Adrenal gland (tissue), 12 donors: ENCODE results near the gene KIF16B. TPM values are rescaled to one million over a fixed set of nuclear protein-coding genes. Genes with fewer than 3 reads are reported as not detected.

Experiments
- DNase-seq, 7 donors: peaks; one replicate each; pipeline ENCODE4 v3.0.0-alpha.2; 2019 to 2020
- H3K27ac ChIP-seq, 5 donors: fragments of 200-600 bp; sonication (generic) in 4 of 5; 1 replicate in 3 of 5; 2 replicates in 2 of 5; pipeline versions ENCODE4 v1.5.1 to v1.8.0; 2016 to 2020; ENCODE audit warnings: mild to moderate bottlenecking in 1 of 5
- H3K27me3 ChIP-seq: fragments of 200-600 bp; 2 replicates; pipeline ENCODE4 v1.8.0; 2021
- H3K36me3 ChIP-seq, 2 donors: fragments of 200-600 bp; replicated peaks in 1 of 2; 1 replicate in 1 of 2; 2 replicates in 1 of 2; pipeline versions ENCODE4 v1.5.1 to v1.8.0; 2018 to 2022
- H3K4me1 ChIP-seq, 2 donors: fragments of 200-600 bp; replicated peaks in 1 of 2; 1 replicate in 1 of 2; 2 replicates in 1 of 2; pipeline versions ENCODE4 v1.5.1 to v1.8.0; 2018 to 2021
- H3K4me3 ChIP-seq, 4 donors: fragments of 200-600 bp; sonication (generic) in 3 of 4; one replicate each; pipeline ENCODE4 v1.5.1; 2016 to 2018
- H3K9me3 ChIP-seq, 3 donors: fragments of 200-600 bp; sonication (generic) in 1 of 3; replicated peaks in 1 of 3; 1 replicate in 2 of 3; 2 replicates in 1 of 3; pipeline versions ENCODE4 v1.5.1 to v1.8.0; 2016 to 2021
- CTCF ChIP-seq, 6 experiments: fragments of 450-650 bp in 4 of 6; fragments of 200-600 bp in 2 of 6; sonication (generic) in 1 of 6; IDR thresholded peaks; 1 replicate in 5 of 6; 2 replicates in 1 of 6; pipeline versions ENCODE4 v1.5.1 to v1.8.0; 2016 to 2021; ENCODE audit warnings: antibody characterized with exemption in 6 of 6, mild to moderate bottlenecking in 2 of 6, moderate library complexity in 1 of 6
- POLR2A ChIP-seq, 2 donors: fragments of 450-650 bp; IDR thresholded peaks; one replicate each; pipeline ENCODE4 v1.6.1; 2017; ENCODE audit warnings: antibody characterized with exemption in 2 of 2, mild to moderate bottlenecking in 2 of 2, moderate library complexity in 1 of 2
- WGBS, 4 donors: extraction: QIAGEN DNeasy Blood & Tissue Kit in 2 of 4; methylation state at CpG; one replicate each; pipeline versions ENCODE4 v1.1.5 to v1.1.7; 2013 to 2017; 5-methylcytosine and 5-hydroxymethylcytosine counted together
- intact Hi-C, 2 donors: fragments of 100-400 bp; cut with DNase I; formaldehyde crosslinking; loops; one replicate each; pipeline versions ENCODE4 v1.14.1 to v1.15.0; 2022 to 2023
- polyA plus RNA-seq, 3 donors: library from polyadenylated mRNA; stranded (reverse); fragments of 200-250 nt in 2 of 3; fragments of 350-450 nt in 1 of 3; fragmentation: Illumina TruSeq in 1 of 3; extraction: RNeasy Lipid Tissue Mini Kit (QIAGEN cat#74804) in 1 of 3; gene quantifications; one replicate each; pipeline ENCODE4 v1.2.3, GENCODE V29; 2013 to 2014
- total RNA-seq, 9 donors: library from RNA; depleted of rRNA in 4 of 9; stranded (reverse); fragments of >200 nt in 4 of 9; fragments of 120-200 nt in 1 of 9; fragmentation: NEBNext Ultra II Directional in 1 of 9; extraction: Animal tissue kit (Norgen Biotek cat#: 25700) in 1 of 9; gene quantifications; one replicate each; pipeline versions ENCODE4 v1.1.0 to v1.2.4, GENCODE V29; 2013 to 2023
- donor health status: healthy with polysubstance abuse.
- donor health status: Bipolar disorder and iron deficiency.
- donor health status: DM: yes; HTN: yes; CAD: no.
- donor health status: DM: no; HTN: no; CAD: no.
- donor health status: DM: no; HTN: no; CAD: no.
- donor health status: DM: yes; HTN: yes; CAD: no.

The KIF16B gene
- total and polyA plus RNA-seq, 12 donors = 8.6 to 113 (median 36.1) TPM

GRCh38 chr20:16544949-16545348 is 28.3 kb downstream of the KIF16B start:
- 45 to 79% (median 73%) methylated on average over 4 of the region's 4 CpGs for WGBS, 4 donors
- no peak for DNase-seq
- intact Hi-C loops = no loop called here
- H3K4me3 ChIP-seq = no peak overlapping the region
- H3K36me3 ChIP-seq = no peaks in the 10 kb centered on the region
- H3K27me3 ChIP-seq = no peaks in the 10 kb centered on the region
- H3K27ac ChIP-seq = no peak overlapping the region
- peaks cover 12 to 29% of the 10 kb centered on the region in 2 donors for H3K4me1 ChIP-seq
- TF ChIP-seq POLR2A (IDR thresholded peaks at IDR 0.05) = no peak
- no peak for TF ChIP-seq CTCF (IDR thresholded peaks at IDR 0.05)
- H3K9me3 ChIP-seq = no peaks in the 10 kb centered on the region

- H3K4me3 ChIP-seq = no peak overlapping the region
- DNase-seq = peak in 1 of 7 donors; percentile 39
- no peak for TF ChIP-seq CTCF (IDR thresholded peaks at IDR 0.05)
- no peak for TF ChIP-seq POLR2A (IDR thresholded peaks at IDR 0.05)
- no peaks in the 10 kb centered on the region for H3K27me3 ChIP-seq
- intact Hi-C loops = no loop called here
- H3K36me3 ChIP-seq = no peaks in the 10 kb centered on the region
- peak overlapping the region in 4 of 5 donors; percentile 20 to 81 (median 52) for H3K27ac ChIP-seq
- no peaks in the 10 kb centered on the region for H3K9me3 ChIP-seq
- 48 to 55% (median 52%) methylated on average over 4 of the region's 4 CpGs for WGBS, 4 donors
- peaks cover 12 to 37% of the 10 kb centered on the region in 2 donors for H3K4me1 ChIP-seq
Observed at GRCh38 chr20:16542477-16542876, 30.8 kb downstream of the KIF16B start.

GRCh38 chr20:16541878-16542277 is 31.4 kb downstream of the KIF16B start:
- intact Hi-C loops = no loop called here
- TF ChIP-seq CTCF (IDR thresholded peaks at IDR 0.05) = peak in 1 of 6 experiments; percentile 16
- no peak for TF ChIP-seq POLR2A (IDR thresholded peaks at IDR 0.05)
- H3K27me3 ChIP-seq = no peaks in the 10 kb centered on the region
- H3K4me3 ChIP-seq = no peak overlapping the region
- H3K36me3 ChIP-seq = no peaks in the 10 kb centered on the region
- H3K4me1 ChIP-seq = peaks cover 12 to 37% of the 10 kb centered on the region in 2 donors
- no peaks in the 10 kb centered on the region for H3K9me3 ChIP-seq
- peak overlapping the region in 4 of 5 donors; percentile 78 to 81 (median 80) for H3K27ac ChIP-seq
- WGBS, 4 donors = 40 to 52% (median 48%) methylated on average over 2 to 3 of the region's 3 CpGs
- no peak for DNase-seq

- DNase-seq = peak; percentile 83 to 96 (median 95)
- no peak overlapping the region for H3K4me3 ChIP-seq
- H3K36me3 ChIP-seq = no peaks in the 10 kb centered on the region
- peak overlapping the region in 4 of 5 donors; percentile 78 to 81 (median 80) for H3K27ac ChIP-seq
- H3K9me3 ChIP-seq = no peaks in the 10 kb centered on the region
- no peaks in the 10 kb centered on the region for H3K27me3 ChIP-seq
- TF ChIP-seq POLR2A (IDR thresholded peaks at IDR 0.05) (peak in 1 of 2 donors; percentile 39), CTCF (IDR thresholded peaks at IDR 0.05) (no peak)
- 39 to 46% (median 41%) methylated on average over 4 to 6 of the region's 6 CpGs for WGBS, 4 donors
- intact Hi-C loops = no loop called here
- H3K4me1 ChIP-seq = peaks cover 12 to 37% of the 10 kb centered on the region in 2 donors
Observed at GRCh38 chr20:16541226-16541625, 32.0 kb downstream of the KIF16B start.
